SK-N-SH (cell line): ENCODE data around the gene SLC35F1.

Experiments used
- CHD2 ChIP-seq: fragments of 150-350 bp; IDR thresholded peaks from 2 replicates; pipeline ENCODE4 v1.6.1; 2018; ENCODE audit warnings: low read length; ENCODE audit not compliant: partially characterized antibody
- EP300 ChIP-seq, 2 experiments: IDR thresholded peaks; 2 replicates each; pipeline versions ENCODE4 v1.4.0 to v1.6.1; 2012; ENCODE audit warnings: borderline replicate concordance in 1 of 2, low read depth in 1 of 2, low read length in 1 of 2
- EZH2phosphoT487 ChIP-seq: fragments of 200-600 bp; sonication (generic); IDR thresholded peaks from 2 replicates; pipeline ENCODE4 v1.6.1; 2017; ENCODE audit warnings: low read depth, mixed run types, mild to moderate bottlenecking, antibody characterized with exemption, moderate library complexity, borderline replicate concordance
- FOXM1 ChIP-seq: IDR thresholded peaks from 2 replicates; pipeline ENCODE4 v1.4.0; 2012; ENCODE audit warnings: low read depth, mild to moderate bottlenecking
- GABPA ChIP-seq: IDR thresholded peaks from 2 replicates; pipeline ENCODE4 v1.4.0; 2012; ENCODE audit warnings: low read depth, mild to moderate bottlenecking
- NFIC ChIP-seq: IDR thresholded peaks from 2 replicates; pipeline ENCODE4 v1.4.0; 2012; ENCODE audit warnings: borderline replicate concordance
- POLR2AphosphoS5 ChIP-seq: IDR thresholded peaks from 2 replicates; pipeline ENCODE4 v1.6.1; 2012; ENCODE audit warnings: low read depth, low read length
- RCOR1 ChIP-seq: fragments of 150-350 bp; IDR thresholded peaks from 2 replicates; pipeline ENCODE4 v1.6.1; 2017; ENCODE audit warnings: antibody characterized with exemption, low read length
- SMC3 ChIP-seq: IDR thresholded peaks from 2 replicates; pipeline ENCODE4 v1.6.1; 2012; ENCODE audit warnings: low read depth, low read length, improper control_type of control experiment
- TAF1 ChIP-seq: IDR thresholded peaks from 2 replicates; pipeline ENCODE4 v1.6.1; 2012; ENCODE audit warnings: low read depth, mild to moderate bottlenecking, low read length, moderate library complexity, borderline replicate concordance
- TF ChIP-seq, protein P1 (sequence below): fragments of 200-600 bp; sonication (generic); IDR thresholded peaks from 2 replicates; pipeline ENCODE4 v1.6.1; 2017; ENCODE audit warnings: antibody characterized with exemption, mild to moderate bottlenecking, moderate library complexity

DNA sequence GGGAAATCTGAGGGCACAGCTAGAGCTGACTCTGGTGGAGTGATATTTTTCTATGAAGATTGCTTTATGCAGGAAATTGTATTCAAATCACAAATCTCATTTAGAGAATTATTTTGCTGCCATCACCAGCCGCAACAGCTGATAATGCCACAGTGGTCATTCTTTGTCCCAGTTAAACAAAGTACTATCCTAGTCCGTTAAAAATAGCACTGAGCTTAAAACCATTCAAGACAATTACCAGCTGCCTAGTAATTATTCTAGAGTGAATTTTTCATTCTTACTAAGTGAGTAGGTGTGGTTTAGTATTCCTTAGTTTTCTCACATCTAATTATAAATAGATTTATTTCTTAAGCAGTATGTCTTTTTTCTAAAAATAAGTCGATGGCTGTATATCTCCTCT, 190.5 kb downstream of the SLC35F1 start:
- TF ChIP-seq NFIC (no peak), SMC3 (no peak), CHD2 (no peak), EP300 (IDR thresholded peaks at IDR 0.05; ENCODE audit: borderline replicate concordance in 1 of 2, low read depth in 1 of 2, low read length in 1 of 2) (no peak), TAF1 (no peak), RCOR1 (no peak), FOXM1 (no peak), GABPA (no peak), POLR2AphosphoS5 (no peak), EZH2phosphoT487 (no peak)
- TF ChIP-seq, protein P1, sequence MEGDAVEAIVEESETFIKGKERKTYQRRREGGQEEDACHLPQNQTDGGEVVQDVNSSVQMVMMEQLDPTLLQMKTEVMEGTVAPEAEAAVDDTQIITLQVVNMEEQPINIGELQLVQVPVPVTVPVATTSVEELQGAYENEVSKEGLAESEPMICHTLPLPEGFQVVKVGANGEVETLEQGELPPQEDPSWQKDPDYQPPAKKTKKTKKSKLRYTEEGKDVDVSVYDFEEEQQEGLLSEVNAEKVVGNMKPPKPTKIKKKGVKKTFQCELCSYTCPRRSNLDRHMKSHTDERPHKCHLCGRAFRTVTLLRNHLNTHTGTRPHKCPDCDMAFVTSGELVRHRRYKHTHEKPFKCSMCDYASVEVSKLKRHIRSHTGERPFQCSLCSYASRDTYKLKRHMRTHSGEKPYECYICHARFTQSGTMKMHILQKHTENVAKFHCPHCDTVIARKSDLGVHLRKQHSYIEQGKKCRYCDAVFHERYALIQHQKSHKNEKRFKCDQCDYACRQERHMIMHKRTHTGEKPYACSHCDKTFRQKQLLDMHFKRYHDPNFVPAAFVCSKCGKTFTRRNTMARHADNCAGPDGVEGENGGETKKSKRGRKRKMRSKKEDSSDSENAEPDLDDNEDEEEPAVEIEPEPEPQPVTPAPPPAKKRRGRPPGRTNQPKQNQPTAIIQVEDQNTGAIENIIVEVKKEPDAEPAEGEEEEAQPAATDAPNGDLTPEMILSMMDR, result no peak
